NCI-H2029 (cell line): ENCODE data around the gene IL7R.
"Not testable (repeated sequence)": the region's sequence is repeated elsewhere in the genome, so short reads cannot be mapped to it uniquely, and the experiment has no call there.

ENCODE experiments used
- DNase-seq: peaks from one replicate; lab custom pipeline; 2025; lab: John Stamatoyannopoulos, UW

Gene IL7R

GRCh38 chr5:35876454-35876853, 19.8 kb downstream of the IL7R start:
- no peak for DNase-seq

- DNase-seq: no peak
Observed at GRCh38 chr5:35876922-35877321, 20.2 kb downstream of the IL7R start.

GRCh38 chr5:35877655-35878054, 21.0 kb downstream of the IL7R start:
- no peak for DNase-seq

GRCh38 chr5:35878079-35878478, 21.4 kb downstream of the IL7R start:
- DNase-seq: no peak

GRCh38 chr5:35879096-35879495, 22.4 kb downstream of the IL7R start:
- DNase-seq: no peak

GRCh38 chr5:35879649-35880048, 23.0 kb downstream of the IL7R start:
- DNase-seq: no peak

GRCh38 chr5:35880156-35880555, 23.5 kb downstream of the IL7R start:
- DNase-seq: no peak

- no peak for DNase-seq
Observed at GRCh38 chr5:35881758-35882157, 25.1 kb downstream of the IL7R start.

- no peak for DNase-seq
Observed at GRCh38 chr5:35884191-35884769, 27.6 kb downstream of the IL7R start.

GRCh38 chr5:35884773-35885172, 28.1 kb downstream of the IL7R start:
- no peak for DNase-seq

GRCh38 chr5:35886381-35886780, 29.7 kb downstream of the IL7R start:
- DNase-seq: no peak

- DNase-seq: no peak
Observed at GRCh38 chr5:35887321-35888100, 30.8 kb downstream of the IL7R start.

- no peak for DNase-seq
Observed at GRCh38 chr5:35890021-35891020, 33.6 kb downstream of the IL7R start.

GRCh38 chr5:35892799-35893198, 36.1 kb downstream of the IL7R start:
- not testable (repeated sequence) for DNase-seq

- DNase-seq: no peak
Observed at GRCh38 chr5:35894131-35894530, 37.4 kb downstream of the IL7R start.

GRCh38 chr5:35898952-35899660, 42.4 kb downstream of the IL7R start:
- no peak for DNase-seq

GRCh38 chr5:35899800-35900199, 43.1 kb downstream of the IL7R start:
- no peak for DNase-seq

- DNase-seq: no peak
Observed at GRCh38 chr5:35900972-35901695, 44.4 kb downstream of the IL7R start.

GRCh38 chr5:35902046-35902672, 45.5 kb downstream of the IL7R start:
- DNase-seq: no peak

GRCh38 chr5:35903631-35904203, 47.0 kb downstream of the IL7R start:
- no peak for DNase-seq
